ENCODE results near the gene KCNMB2.

KCNMB2 gene

DNA sequence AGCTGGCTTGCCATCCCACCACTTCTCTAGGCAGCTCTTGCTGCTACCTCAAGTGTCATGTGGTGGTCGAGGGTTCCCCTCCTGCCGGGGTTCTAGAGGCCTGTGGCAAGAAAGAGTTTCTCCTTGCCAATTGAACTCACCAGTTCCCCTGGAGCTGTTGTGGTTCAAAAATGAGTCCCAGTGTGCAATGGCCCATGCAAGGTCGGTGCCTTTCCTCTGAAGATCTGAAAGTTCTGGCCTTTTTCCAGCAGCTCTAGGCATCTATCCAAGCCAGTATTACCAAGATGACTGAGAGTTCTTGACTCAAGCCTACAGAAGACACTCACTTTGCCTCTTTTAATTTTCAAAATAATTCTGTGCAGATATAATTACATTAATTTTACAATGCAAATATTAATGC lies 163.6 kb downstream of the KCNMB2 start:
- Mint-ChIP-seq H3K9me3 (peaks cover 17 to 35% of the 10 kb centered on the region in 2 donors), H3K36me3 (peaks cover 0 to 3% of the 10 kb centered on the region in 2 donors), H3K27ac (no peak overlapping the region), H3K4me1 (no peaks in the 10 kb centered on the region), H3K4me3 (no peak overlapping the region), H3K27me3 (no peaks in the 10 kb centered on the region)
- no peak for ATAC-seq (replicated peaks)
- no peak for DNase-seq

- H3K27me3 Mint-ChIP-seq = no peaks in the 10 kb centered on the region
- no peak overlapping the region for H3K4me3 Mint-ChIP-seq
- DNase-seq = no peak
- H3K36me3 Mint-ChIP-seq = no peaks in the 10 kb centered on the region
- no peak for ATAC-seq (replicated peaks)
- no peaks in the 10 kb centered on the region for H3K4me1 Mint-ChIP-seq
- H3K9me3 Mint-ChIP-seq = peaks cover 5 to 6% of the 10 kb centered on the region in 2 donors
- H3K27ac Mint-ChIP-seq = no peak overlapping the region
Measured at GRCh38 chr3:178703268-178703975, 167.2 kb downstream of the KCNMB2 start.

DNA sequence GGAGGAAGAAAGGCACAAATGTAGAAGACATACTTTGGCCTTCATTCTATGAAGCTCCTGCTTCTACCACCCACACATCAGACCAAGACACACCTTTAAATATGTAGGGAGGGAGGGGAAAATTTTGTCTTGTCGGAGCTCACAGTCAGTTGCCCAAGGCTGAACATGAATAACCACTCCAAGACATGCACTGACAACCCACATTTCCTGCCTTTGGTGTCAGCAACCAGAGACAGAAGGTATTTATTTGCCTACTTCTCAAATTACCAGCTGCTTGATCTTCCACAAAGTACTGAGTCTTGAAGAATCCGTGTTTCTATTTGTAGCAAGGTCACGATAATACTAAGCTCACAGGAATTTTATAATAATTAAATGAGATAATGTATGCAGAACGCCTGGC lies 169.7 kb downstream of the KCNMB2 start:
- H3K9me3 Mint-ChIP-seq = no peaks in the 10 kb centered on the region
- H3K27me3 Mint-ChIP-seq = no peaks in the 10 kb centered on the region

DNA sequence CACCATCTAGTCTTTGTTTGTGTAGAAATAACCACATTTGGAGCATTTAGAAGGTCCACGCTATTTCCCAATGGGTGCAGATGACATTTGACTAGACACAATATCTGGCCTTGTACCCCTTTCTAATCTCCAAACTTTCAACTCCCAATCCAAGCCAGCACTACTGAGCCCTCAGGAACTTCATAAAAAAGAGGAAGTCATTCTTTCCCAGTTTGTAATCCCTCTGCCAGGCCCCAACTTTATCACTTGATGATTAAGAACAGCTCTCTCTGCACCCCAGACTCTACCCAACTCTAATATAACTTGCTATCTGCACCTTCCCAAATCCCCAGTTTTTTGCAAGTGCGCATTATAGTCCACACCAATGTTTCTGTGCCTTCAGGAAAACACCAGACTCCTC lies 170.2 kb downstream of the KCNMB2 start:
- ATAC-seq (replicated peaks) = no peak
- Mint-ChIP-seq H3K36me3 (no peaks in the 10 kb centered on the region), H3K9me3 (no peaks in the 10 kb centered on the region), H3K4me1 (no peaks in the 10 kb centered on the region), H3K27ac (no peak overlapping the region), H3K27me3 (no peaks in the 10 kb centered on the region), H3K4me3 (no peak overlapping the region)
- no peak for DNase-seq

More for the DNA sequence above, 169.7 kb downstream of the KCNMB2 start:
- no peaks in the 10 kb centered on the region for H3K4me1 Mint-ChIP-seq
- no peak overlapping the region for H3K27ac Mint-ChIP-seq
- no peak for ATAC-seq (replicated peaks)
- H3K4me3 Mint-ChIP-seq = no peak overlapping the region
- no peak for DNase-seq
- H3K36me3 Mint-ChIP-seq = no peaks in the 10 kb centered on the region

- Mint-ChIP-seq H3K27ac (no peak overlapping the region), H3K36me3 (no peaks in the 10 kb centered on the region), H3K27me3 (no peaks in the 10 kb centered on the region), H3K9me3 (no peaks in the 10 kb centered on the region), H3K4me3 (no peak overlapping the region), H3K4me1 (no peaks in the 10 kb centered on the region)
- DNase-seq = no peak
- no peak for ATAC-seq (replicated peaks)
Measured at GRCh38 chr3:178707311-178708031, 171.2 kb downstream of the KCNMB2 start.

DNA sequence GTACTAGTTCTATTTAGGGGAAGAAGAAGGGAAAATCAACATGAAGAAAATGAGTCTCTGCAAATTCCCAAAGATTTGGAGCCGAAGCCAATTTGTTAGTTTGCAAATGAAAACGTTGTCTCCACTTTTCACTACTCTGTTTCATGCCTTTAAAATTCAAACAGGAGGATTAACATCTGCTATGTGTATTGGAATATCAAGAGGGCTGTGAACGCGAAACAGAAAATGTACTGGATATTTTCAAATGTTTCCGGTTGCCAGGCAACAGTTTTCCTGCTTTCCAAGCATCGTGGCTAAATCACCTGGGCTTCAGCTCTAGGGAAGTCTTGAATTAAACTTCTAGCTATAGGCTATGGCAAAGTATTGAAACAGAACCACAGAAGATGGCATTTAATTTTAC lies 172.8 kb downstream of the KCNMB2 start:
- Mint-ChIP-seq H3K4me3 (no peak overlapping the region), H3K27ac (no peak overlapping the region), H3K4me1 (no peaks in the 10 kb centered on the region), H3K27me3 (no peaks in the 10 kb centered on the region), H3K9me3 (no peaks in the 10 kb centered on the region), H3K36me3 (no peaks in the 10 kb centered on the region)
- no peak for DNase-seq
- ATAC-seq (replicated peaks) = no peak

DNA sequence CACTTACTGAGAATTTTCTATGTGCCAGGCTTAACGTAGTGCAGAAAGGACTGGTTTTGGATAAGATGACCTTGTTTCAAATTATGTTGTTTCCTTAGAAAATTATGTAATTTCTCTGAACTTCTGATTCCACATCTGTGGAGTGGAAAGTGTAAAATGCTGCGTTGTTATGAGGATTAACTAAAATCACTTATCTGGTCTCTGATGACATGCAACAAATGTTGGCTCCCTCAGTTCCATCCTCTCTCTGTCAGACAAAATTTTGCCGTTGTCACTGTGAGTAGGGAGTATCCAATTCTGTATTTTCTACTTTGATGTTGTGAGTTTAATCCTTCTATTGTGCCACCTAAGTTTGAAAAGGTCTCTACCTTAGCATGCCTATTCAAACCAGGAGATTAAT lies 175.5 kb downstream of the KCNMB2 start:
- H3K4me3 Mint-ChIP-seq = no peak overlapping the region
- H3K36me3 Mint-ChIP-seq = no peaks in the 10 kb centered on the region
- ATAC-seq (replicated peaks) (no peak), DNase-seq (no peak)
- H3K9me3 Mint-ChIP-seq = no peaks in the 10 kb centered on the region
- no peaks in the 10 kb centered on the region for H3K4me1 Mint-ChIP-seq
- H3K27ac Mint-ChIP-seq = no peak overlapping the region
- H3K27me3 Mint-ChIP-seq = no peaks in the 10 kb centered on the region

DNA sequence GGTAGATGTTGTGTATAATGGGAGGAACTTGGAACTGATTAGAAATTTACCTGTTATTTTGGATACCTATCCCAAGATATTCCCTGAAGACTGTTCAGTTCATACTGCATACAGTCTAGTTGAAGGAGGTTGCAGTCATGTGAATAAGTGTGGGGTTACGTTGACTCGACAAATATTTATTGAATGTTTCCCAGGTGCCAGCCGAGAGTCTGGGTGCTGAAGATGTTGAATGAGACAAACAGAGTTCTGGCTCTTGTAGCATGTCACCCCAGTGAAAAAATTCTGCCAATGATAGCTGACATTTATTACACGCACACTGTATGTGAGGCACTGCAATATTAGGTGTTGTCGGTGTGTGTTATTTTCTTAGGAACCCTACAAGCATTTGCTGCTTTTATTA lies 176.0 kb downstream of the KCNMB2 start:
- H3K27ac Mint-ChIP-seq = no peak overlapping the region
- no peak for ATAC-seq (replicated peaks)
- no peak overlapping the region for H3K4me3 Mint-ChIP-seq
- H3K36me3 Mint-ChIP-seq = no peaks in the 10 kb centered on the region
- DNase-seq = no peak
- no peaks in the 10 kb centered on the region for H3K27me3 Mint-ChIP-seq
- no peaks in the 10 kb centered on the region for H3K4me1 Mint-ChIP-seq
- no peaks in the 10 kb centered on the region for H3K9me3 Mint-ChIP-seq

DNA sequence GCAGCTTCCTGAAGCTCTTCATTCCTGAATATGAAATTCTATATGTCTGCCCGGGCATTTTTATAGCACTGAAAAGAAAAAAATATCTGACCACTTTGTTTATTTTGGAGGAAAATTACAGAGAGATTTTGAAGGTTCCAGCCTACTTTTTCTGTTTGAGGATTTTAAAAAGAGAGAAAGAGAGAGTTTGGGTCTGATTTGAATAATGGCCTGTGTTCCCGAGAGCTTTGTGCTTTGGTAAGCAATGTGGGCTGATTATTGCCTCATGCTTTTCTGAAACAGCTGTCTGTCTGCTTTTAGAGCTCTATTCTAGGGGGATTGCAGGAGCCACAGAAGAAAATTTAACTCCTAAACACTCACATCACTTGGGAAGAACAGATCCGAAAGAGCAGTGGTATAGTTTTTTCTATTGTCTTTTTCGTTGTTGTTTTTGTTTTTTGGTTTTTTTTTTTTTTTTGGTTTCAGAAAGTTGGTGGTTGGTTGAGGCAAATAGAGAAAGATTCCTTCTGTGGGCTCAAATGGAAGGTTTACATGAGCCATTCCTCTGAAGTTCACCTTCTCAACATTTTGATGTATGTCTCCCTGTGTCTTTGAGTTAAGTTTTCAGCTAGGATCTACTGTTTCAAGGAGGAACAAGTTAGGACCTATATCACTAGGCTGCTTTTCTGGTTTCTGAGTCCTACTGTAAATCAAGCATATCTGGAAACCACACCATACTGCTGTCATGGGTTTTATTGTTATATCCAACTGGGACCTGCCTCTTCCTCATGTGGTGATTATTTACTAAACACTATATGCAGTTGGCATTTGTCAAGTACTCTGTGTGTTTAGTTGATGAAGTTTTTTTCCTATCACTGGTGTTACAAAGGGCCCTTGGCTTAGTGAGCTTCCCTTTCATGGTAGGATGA lies 178.9 kb downstream of the KCNMB2 start:
- no peak for ATAC-seq (replicated peaks)
- Mint-ChIP-seq H3K4me1 (no peaks in the 10 kb centered on the region), H3K27me3 (no peaks in the 10 kb centered on the region), H3K27ac (no peak overlapping the region), H3K9me3 (no peaks in the 10 kb centered on the region), H3K4me3 (no peak overlapping the region), H3K36me3 (no peaks in the 10 kb centered on the region)
- no peak for DNase-seq

GRCh38 chr3:178718995-178719635 lies 182.9 kb downstream of the KCNMB2 start:
- Mint-ChIP-seq H3K27me3 (peaks cover 0 to 2% of the 10 kb centered on the region in 2 donors), H3K4me1 (no peaks in the 10 kb centered on the region), H3K9me3 (peaks cover 0 to 4% of the 10 kb centered on the region in 2 donors), H3K36me3 (no peaks in the 10 kb centered on the region), H3K27ac (no peak overlapping the region), H3K4me3 (no peak overlapping the region)
- DNase-seq = no peak
- no peak for ATAC-seq (replicated peaks)

GRCh38 chr3:178732824-178733223 lies 196.6 kb downstream of the KCNMB2 start:
- Mint-ChIP-seq H3K27me3 (no peaks in the 10 kb centered on the region), H3K4me3 (no peak overlapping the region), H3K27ac (no peak overlapping the region), H3K36me3 (no peaks in the 10 kb centered on the region), H3K4me1 (no peaks in the 10 kb centered on the region), H3K9me3 (no peaks in the 10 kb centered on the region)
- DNase-seq = no peak
- ATAC-seq (replicated peaks) = no peak

GRCh38 chr3:178735032-178735674 lies 198.9 kb downstream of the KCNMB2 start:
- no peak overlapping the region for H3K27ac Mint-ChIP-seq
- H3K9me3 Mint-ChIP-seq = no peaks in the 10 kb centered on the region
- no peaks in the 10 kb centered on the region for H3K4me1 Mint-ChIP-seq
- H3K27me3 Mint-ChIP-seq = peaks cover 0 to 6% of the 10 kb centered on the region in 2 donors
- H3K4me3 Mint-ChIP-seq = no peak overlapping the region
- DNase-seq = no peak
- ATAC-seq (replicated peaks) = no peak
- H3K36me3 Mint-ChIP-seq = no peaks in the 10 kb centered on the region

DNA sequence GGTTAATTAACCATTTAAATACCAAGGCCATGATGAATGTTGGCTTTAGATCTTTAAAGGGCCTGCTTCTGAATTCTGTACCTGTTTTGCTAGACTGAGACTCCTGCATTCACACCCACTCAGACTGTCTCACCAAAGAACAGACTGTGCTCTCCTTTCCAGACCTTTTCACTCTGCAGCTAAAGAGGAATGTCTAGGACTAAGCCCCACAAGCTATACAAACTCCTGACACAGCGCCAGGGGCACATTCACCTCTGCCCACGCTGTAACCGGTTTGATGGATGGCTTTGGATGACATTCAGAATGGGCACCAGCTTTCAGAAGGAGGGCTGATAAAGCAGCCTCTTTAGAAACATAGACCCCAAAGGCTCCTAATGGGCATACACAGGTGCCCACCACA lies 200.1 kb downstream of the KCNMB2 start:
- no peak for ATAC-seq (replicated peaks)
- Mint-ChIP-seq H3K27me3 (peaks cover 0 to 6% of the 10 kb centered on the region in 2 donors), H3K4me3 (no peak overlapping the region), H3K4me1 (no peaks in the 10 kb centered on the region), H3K27ac (no peak overlapping the region), H3K36me3 (no peaks in the 10 kb centered on the region), H3K9me3 (no peaks in the 10 kb centered on the region)
- DNase-seq = no peak

- H3K9me3 Mint-ChIP-seq = no peaks in the 10 kb centered on the region
- H3K27ac Mint-ChIP-seq = no peak overlapping the region
- peaks cover 0 to 6% of the 10 kb centered on the region in 2 donors for H3K27me3 Mint-ChIP-seq
- H3K4me3 Mint-ChIP-seq = no peak overlapping the region
- ATAC-seq (replicated peaks) (no peak), DNase-seq (no peak)
- H3K36me3 Mint-ChIP-seq = no peaks in the 10 kb centered on the region
- H3K4me1 Mint-ChIP-seq = no peaks in the 10 kb centered on the region
Measured at GRCh38 chr3:178739720-178740119, 203.5 kb downstream of the KCNMB2 start.
